AG04449 (cell line): ENCODE measurements around the gene GPATCH4.
"Not testable (repeated sequence)": the region's sequence is repeated elsewhere in the genome, so short reads cannot be mapped to it uniquely, and the experiment has no call there.

Experiments
- CTCF ChIA-PET: fragments of 350-600 bp; formaldehyde crosslinking; extraction: SDS; loops from one replicate; lab custom pipeline; 2021; ENCODE audit warnings: antibody characterized with exemption; lab: Yijun Ruan, JAX
- POLR2A ChIA-PET: fragments of 400-600, 350-600 bp; formaldehyde crosslinking; extraction: SDS; loops from one replicate; lab custom pipeline; 2020; ENCODE audit warnings: antibody characterized with exemption, inconsistent platforms; lab: Yijun Ruan, JAX
- DNase-seq: peaks from one replicate; pipeline ENCODE4 v3.0.0-alpha.2; 2010; ENCODE audit warnings: low read depth, low spot score
- H3K4me3 ChIP-seq: 2 replicates; pipeline ENCODE4 v1.5.1; 2011; ENCODE audit warnings: low read depth, mild to moderate bottlenecking, control low read depth, low read length
- TF ChIP-seq, protein P1 (sequence below): IDR thresholded peaks from one replicate; pipeline ENCODE4 v1.5.1; 2011; ENCODE audit warnings: mild to moderate bottlenecking, moderate library complexity, low read length, control low read depth, inconsistent platforms; ENCODE audit not compliant: insufficient read depth; ENCODE audit errors: missing control alignments

GPATCH4 gene

GRCh38 chr1:156591432-156592157 lies 9.7 kb downstream of the GPATCH4 start, which contains the start of gene NAXE:
Gene NAXE, plus strand, starts transcription at chr1:156591776. Its CDS starts 29 bp downstream, at chr1:156591805.
- no peak for DNase-seq
- ChIA-PET POLR2A (interaction anchor here (0.5 to 1.9 kb wide), 10 partner anchors 9 to 326 kb away, joined by 3 to 6 read pairs (median 4); partner anchors contain the start of gene GPATCH4), CTCF (interaction anchor here (0.7 to 4.5 kb wide), 12 partner anchors 9 to 206 kb away, joined by 3 to 51 read pairs (median 5); partner anchors contain the start of genes GPATCH4 and MEF2D)
- H3K4me3 ChIP-seq: peak within 1 kb of the TSS; percentile 83
- TF ChIP-seq, protein P1, sequence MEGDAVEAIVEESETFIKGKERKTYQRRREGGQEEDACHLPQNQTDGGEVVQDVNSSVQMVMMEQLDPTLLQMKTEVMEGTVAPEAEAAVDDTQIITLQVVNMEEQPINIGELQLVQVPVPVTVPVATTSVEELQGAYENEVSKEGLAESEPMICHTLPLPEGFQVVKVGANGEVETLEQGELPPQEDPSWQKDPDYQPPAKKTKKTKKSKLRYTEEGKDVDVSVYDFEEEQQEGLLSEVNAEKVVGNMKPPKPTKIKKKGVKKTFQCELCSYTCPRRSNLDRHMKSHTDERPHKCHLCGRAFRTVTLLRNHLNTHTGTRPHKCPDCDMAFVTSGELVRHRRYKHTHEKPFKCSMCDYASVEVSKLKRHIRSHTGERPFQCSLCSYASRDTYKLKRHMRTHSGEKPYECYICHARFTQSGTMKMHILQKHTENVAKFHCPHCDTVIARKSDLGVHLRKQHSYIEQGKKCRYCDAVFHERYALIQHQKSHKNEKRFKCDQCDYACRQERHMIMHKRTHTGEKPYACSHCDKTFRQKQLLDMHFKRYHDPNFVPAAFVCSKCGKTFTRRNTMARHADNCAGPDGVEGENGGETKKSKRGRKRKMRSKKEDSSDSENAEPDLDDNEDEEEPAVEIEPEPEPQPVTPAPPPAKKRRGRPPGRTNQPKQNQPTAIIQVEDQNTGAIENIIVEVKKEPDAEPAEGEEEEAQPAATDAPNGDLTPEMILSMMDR: no peak

DNA sequence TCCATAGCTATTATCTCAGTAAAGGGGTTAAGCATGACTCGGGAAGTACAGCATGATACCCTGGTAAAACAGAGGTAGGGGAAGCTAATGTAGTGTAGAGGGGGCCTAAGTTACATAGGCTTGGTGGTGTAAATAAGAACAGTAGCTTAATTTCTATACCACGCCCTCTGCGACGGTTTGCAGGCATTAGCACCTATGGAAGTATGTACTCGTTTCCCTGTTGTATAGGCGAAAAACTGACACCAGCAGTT lies 10.2 kb downstream of the GPATCH4 start:
- TF ChIP-seq, protein P1: no peak
- H3K4me3 ChIP-seq: peak overlapping the region; percentile 83
- no peak for DNase-seq
- POLR2A ChIA-PET: interaction anchor here (0.5 to 1.9 kb wide), 10 partner anchors 9 to 326 kb away, joined by 3 to 6 read pairs (median 4); partner anchors contain the start of gene GPATCH4
- CTCF ChIA-PET: interaction anchor here (0.7 to 4.5 kb wide), 10 partner anchors 9 to 206 kb away, joined by 4 to 51 read pairs (median 5); partner anchors contain the start of gene GPATCH4

- ChIA-PET POLR2A (interaction anchor here (0.6 to 1.9 kb wide), 7 partner anchors 11 to 327 kb away, joined by 3 to 6 read pairs (median 4); partner anchors contain the start of gene GPATCH4), CTCF (interaction anchor here (0.7 to 4.5 kb wide), 11 partner anchors 8 to 205 kb away, joined by 3 to 51 read pairs (median 5); partner anchors contain the start of gene GPATCH4)
- TF ChIP-seq, protein P1: no peak
- no peak for DNase-seq
- no peak overlapping the region for H3K4me3 ChIP-seq
Measured at GRCh38 chr1:156590326-156591180, 10.7 kb downstream of the GPATCH4 start.

DNA sequence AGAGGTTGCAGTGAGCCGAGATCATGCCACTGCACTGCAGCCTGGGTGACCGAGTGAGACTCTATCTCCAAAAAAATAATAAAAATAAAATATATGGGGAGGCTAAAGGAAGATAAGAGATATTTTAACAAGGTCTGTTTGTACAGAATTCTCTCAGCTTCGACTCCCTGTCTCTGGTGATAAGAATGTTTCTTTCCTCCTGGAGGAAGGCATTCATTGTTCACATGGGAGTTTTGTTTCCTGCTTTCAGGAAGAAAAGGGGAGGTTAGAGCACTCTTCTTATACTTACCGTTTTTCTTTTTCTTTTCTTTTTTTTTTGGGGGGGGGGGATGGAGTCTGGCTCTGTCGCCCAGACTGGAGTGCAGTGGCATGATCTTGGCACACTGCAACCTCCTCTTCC lies 11.7 kb downstream of the GPATCH4 start:
- H3K4me3 ChIP-seq: no peak overlapping the region
- DNase-seq: no peak
- POLR2A ChIA-PET: no interaction called here
- TF ChIP-seq, protein P1: no peak
- CTCF ChIA-PET: interaction anchor here (1.1 to 3.0 kb wide), 10 partner anchors 10 to 68 kb away, joined by 3 to 15 read pairs (median 6); partner anchors contain the start of gene TTC24

DNA sequence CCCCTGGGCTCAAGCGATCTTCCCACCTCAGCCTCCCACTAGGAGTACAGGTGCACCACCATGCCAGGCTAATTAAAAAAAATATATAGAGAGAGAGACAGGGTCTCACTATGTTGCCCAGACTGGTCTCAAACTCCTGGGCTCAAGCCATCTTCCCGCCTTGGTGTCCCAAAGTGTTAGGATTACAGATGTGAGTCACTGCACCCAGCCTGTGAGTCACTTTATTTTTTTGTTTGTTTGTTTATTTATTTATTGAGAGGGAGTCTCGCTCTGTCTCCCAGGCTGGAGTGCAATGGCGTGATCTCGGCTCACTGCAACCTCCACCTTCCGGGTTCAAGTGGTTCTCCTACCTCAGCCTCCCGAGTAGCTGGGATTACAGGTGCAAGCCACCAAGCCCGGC lies 13.4 kb downstream of the GPATCH4 start:
- POLR2A ChIA-PET, H3K4me3 ChIP-seq, DNase-seq: not testable (repeated sequence)
- CTCF ChIA-PET: interaction anchor here (0.6 to 3.4 kb wide), 9 partner anchors 9 to 203 kb away, joined by 3 to 25 read pairs (median 7); partner anchors contain the start of genes GPATCH4 and TTC24

DNA sequence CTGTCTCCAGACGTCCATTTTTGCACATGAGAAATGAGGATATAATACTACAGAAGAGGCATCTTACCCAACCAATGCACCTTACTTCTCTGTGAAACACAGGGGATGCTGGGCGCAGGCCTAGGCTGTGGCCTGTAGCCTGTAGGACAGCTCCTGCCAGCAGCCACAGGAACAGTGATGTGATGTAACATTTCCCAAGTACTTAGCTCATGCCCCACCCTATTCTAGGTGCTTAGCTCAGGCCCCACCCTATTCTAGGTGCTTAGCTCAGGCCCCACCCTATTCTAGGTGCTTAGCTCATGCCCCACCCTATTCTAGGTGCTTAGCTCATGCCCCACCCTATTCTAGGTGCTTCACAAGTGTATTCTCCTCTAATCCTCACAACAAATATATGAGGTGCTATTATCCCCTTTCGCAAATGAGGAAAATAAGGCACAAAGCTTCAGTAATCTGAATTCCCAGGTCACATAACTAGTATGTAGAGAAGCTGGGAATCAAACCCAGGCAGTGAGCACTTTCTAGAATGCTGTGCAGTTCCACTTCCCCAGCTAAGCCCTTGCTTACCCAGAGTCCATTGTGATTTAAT lies 14.3 kb downstream of the GPATCH4 start:
- DNase-seq: no peak
- CTCF ChIA-PET: interaction anchor here (0.7 to 3.4 kb wide), 11 partner anchors 8 to 202 kb away, joined by 3 to 25 read pairs (median 8); partner anchors contain the start of genes GPATCH4 and TTC24
- no peak overlapping the region for H3K4me3 ChIP-seq
- POLR2A ChIA-PET: no interaction called here
- TF ChIP-seq, protein P1: no peak
